HS-5 (cell line): ENCODE results near the gene AKT3.

ENCODE experiments used
- DNase-seq: peaks from one replicate; pipeline ENCODE4 v3.0.0-alpha.2; 2012; ENCODE audit warnings: low read depth

The AKT3 gene

DNA sequence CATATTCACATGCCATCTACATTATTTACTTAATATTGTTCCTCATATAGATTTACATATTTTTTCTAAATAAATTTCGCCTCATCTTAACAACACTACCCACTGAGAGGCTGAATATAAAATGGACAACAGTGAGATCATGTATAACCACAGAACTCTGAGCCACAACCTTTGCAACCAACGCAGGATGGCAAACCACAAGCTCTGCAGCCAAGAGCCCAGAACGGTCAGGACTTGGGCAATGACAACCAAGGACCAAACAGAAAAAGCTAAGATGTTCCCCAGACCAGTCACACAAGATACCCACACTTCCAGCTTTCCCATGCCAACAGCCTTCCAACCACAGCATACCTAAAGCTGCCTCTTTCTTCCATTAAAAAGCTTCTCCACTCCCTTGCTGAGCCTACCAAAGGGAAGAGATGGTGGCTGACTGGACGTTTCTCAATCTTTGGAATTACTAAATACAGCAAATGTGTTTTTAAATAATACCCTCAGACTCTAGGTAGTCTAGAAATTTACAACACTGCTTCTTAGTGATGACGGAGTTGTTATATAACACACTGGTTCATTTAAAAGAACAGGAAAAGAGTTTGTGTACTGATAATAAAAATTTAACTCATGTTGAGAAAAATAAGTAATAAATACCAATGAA, 117.9 kb downstream of the AKT3 start:
- no peak for DNase-seq

DNA sequence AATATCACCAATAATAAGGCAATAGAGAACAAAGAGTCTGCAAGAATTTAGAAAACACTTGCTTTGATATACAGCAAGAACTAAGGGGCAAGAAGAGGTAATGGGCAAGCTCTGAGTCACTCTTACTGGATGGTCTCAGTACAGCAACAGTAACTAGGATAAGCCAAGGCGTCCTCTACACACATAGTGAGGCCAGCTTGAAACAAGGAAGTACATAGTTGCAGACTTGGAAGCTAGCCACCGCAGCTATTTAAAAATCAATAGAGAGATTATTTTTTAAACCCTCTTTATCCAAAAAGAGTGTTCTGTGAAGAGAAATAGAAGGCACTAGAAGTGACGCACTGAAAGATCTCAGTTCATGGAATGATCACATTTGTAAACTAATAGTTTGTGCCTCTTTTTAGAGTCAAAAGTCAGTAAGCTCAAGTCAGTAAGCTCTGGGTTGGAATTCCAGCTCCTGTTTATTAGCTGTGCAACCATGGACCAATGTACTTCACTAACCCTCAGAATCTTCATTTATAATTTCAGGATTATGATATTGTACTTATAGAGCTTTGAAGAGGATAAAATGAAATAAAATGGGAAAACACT, 118.6 kb downstream of the AKT3 start:
- no peak for DNase-seq

DNA sequence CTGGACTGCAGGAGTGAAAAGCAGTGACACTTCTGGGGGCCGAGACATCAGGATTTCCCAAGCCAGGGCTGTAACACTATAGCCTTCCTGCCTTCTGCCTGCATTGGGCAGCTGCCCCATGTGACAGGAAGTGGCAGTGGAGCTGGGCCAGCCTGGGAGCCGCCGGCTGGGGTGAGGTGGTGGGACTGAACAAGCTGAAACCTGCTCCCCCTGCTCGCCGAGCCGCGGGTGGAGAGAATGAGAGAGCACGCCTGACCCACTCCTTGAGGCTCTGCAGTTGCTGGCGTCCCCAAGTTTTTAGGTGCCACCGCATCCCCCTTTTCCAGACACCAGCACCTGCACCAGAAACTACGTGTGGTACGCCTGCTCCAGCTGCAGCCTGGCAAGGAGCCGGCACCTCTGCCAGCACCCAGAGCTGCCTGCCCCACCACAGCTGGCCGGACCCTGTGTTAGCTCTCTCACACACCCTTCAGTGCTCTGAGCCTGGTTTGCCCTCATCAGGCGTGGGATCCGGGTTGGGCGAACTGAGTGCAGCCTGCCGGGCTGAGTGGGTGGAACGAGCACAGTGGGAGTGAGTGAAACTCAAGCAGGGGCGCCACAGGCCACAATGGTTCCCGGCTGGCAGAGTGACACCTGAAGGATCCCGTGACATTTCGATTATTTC, 119.4 kb downstream of the AKT3 start:
- DNase-seq = no peak

DNA sequence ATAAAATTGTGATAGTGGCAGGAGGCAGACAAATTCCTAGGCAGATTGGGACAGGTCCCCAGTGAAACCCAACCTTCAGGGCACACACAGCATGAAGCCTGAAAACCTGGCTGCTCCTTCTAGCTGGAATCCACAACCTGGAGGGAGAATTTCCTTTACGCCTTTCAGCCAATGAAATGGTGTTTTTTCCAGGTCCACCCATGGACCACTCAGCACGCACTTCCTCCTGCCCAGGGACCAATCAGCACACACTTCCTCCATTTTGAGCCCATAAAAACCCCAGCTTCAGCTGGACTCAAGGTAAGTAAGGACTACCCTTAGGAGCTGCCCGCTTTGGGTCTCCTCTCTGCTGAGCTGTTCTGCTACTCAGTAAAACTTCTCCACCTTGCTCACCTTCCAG, 120.1 kb downstream of the AKT3 start:
- DNase-seq = no peak

DNA sequence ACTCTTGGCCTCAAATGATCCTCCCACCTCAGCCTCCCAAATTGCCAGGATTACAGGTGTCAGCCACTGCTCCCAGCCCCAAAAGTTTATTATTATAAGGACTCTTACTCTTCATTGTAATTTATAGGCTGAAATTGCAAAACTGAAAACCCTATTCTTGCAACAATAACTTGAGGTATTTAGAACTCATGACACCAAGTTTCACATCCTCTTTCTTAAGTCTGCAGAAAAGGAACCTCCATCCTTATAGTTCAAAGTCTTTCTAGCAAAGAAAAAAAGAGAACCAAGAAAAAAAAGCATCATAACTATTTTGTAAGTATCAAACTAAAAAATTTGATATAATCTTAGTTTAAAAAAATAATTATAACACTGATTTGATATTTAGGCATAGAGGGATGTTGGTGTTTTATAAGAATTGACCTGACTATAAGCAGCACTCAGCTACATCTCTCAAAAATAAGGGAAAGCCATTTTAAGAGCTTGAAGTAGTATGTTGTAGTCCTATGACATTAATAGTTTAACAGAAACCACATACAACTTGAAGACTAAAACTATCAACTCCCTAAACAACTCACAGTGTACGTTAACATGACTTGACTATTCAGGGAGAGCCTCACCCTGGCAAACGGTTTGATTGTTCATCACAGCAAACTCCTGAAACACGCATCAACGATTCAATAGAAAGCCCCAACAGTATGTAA, 122.4 kb downstream of the AKT3 start:
- no peak for DNase-seq

DNA sequence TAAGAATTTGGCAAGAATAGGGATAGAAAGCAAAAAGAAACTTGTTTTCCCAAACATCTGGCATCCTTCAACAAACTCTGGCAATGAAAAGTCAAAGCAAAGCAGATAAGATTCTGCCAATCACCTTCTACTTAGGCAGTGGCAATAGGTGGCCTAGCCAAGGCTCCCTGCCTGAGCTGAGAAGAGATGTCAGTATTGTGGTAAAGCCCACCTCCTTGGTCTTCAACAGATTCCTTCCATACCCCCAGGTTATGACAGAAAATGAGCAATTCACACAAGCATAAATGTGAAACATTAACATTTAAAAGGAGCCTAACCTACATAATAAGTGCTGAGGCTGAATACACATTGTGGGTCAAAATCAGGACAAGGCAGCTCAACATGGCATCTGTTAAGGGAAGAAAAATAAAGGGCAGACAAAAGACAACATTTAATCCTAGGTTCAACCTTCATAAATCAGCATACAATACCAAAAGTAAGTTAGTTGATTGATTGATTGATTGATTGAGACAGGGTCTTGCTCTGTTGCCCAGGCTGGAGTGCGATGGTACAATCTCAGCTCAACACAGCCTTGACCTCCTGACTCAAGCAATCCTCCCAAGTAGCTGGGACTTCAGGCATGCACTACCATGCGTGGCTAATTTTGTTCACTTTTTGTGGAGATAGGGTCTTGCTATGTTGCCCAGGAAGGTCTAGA, 123.1 kb downstream of the AKT3 start:
- no peak for DNase-seq

DNA sequence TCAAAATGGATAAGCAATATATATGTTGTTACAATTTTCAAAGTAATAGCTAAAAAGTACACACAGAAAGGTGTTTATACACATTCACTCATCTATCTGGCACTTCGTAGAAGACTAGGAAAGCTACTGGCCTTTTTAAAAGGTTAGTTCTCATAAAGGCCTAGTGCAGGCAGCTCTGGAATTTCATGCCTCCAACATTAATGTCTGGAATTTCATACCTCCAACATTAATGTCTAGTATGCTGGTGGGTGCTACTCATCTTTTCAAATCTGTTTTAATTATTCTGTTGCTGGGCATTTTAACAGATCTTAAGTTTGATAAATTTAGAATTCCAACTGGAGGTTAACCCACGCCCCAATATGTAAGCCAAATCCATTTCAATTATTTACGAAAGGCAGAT, 124.2 kb downstream of the AKT3 start:
- DNase-seq = no peak

DNA sequence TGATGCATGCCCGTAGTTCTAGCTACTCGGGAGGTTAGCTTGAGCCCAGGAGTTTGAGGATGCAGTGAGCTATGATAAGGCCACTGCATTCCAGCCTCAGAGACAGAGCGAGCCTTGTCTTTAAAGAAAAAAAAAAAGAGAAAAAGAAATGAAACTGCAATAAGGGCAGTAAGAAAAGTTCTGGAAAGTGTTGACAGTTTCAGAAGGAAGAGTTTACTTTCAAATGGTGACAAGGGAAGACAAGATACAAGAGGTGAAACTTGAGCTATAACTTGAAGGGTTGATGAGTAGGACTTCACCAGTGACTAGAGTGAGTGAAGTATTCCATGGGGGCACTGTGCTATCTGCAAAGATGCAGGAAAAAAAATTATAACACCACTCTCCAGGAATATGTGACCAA, 125.0 kb downstream of the AKT3 start:
- no peak for DNase-seq

DNA sequence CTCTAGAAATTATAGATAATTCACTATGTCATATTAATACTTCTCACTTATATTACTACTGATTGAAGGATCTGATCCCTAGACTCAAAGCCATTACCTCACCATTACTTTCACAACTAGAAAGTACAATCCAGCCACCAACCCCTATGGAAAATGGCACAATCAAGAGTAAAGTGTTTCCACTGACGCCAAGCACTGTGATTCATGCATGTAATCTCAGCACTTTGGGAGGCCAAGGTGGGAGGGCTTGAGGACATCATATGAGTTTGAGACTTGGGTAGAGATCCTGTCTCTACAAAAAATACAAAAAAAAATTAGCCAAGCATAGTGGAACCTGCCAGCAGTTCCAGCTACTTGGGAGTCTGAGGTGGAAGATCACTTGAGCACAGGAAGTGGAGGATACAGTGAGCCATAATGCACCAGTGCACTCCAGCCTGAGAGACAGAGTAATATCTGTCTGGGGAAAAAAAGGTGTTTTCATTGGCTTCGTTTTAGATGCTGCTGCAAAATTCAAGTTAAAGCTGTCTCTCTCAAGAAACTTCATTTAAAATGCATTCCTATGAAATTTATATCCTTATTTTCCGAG, 126.5 kb downstream of the AKT3 start:
- DNase-seq = no peak

DNA sequence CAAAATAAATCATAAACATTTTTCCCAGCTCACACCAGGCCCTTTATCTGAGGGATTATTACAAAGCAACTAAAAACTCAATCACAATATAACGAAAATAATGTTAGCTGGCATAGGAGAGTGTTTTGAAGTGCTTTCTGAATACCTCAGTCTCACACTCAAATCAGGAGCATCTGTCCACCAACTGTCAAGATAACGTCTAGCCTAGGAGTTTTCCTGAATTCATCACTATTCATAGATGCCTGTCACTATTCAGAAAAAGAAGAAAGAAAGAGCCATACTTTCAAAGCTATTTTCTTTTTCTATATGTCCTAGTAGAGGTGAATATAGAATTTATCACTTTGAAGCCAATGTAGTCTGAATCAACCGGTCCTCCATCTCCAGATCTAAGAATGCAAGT, 127.0 kb downstream of the AKT3 start:
- DNase-seq = no peak

DNA sequence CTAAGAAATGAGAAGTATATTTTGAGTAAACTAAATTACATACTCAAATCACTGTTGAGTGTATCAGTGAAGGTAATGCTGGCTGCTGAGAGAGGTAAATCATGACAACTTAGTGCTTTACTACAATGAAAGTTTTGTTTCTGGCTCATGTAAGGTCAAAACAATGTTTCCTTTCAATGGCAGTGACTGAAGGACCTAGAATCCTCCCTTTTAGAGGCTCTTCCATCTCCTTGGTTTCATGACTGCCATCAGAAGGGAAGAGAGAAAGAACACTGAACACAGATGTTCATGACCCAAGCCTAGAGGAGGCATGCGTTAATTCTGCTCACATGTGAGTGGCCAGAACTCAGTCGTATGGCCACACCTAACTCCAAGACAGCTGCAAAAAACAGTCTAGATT, 130.6 kb downstream of the AKT3 start:
- no peak for DNase-seq

DNA sequence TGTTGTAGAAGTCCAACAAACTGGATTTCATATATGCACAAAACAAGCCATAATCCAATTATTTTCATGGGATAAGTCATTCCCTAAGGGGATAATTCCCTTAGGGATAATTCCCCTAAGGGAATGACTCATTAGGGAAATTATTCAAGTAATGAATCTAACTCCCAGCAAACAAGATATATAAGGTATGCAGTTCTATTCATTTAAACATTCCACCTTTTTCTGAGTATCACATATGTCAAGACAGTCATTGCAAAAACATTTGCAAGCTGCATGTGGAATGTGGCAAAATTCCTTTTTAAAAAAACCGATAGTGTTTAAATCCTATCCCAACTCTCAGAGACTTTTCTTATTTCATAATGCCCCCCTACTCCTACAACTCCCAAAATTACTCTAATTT, 131.2 kb downstream of the AKT3 start:
- peak; percentile 92 for DNase-seq

DNA sequence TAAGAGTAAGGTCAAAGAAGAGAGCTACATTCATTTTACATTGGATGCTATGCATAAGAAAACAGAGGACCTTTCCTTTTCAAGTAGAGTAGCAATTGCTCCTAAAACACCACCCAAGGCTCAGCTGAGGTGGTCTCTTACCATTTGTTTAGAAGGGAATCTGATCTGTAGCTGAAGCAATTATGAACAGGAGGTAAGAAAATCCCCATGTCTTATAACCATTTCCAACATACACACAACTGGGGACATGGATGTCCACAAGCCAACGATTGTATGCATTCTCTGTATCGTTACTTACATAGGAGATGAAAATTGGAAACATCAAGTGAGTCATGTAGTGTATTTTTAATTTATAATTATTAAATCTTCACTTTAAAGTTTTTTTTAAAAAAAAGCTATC, 132.0 kb downstream of the AKT3 start:
- DNase-seq = no peak

DNA sequence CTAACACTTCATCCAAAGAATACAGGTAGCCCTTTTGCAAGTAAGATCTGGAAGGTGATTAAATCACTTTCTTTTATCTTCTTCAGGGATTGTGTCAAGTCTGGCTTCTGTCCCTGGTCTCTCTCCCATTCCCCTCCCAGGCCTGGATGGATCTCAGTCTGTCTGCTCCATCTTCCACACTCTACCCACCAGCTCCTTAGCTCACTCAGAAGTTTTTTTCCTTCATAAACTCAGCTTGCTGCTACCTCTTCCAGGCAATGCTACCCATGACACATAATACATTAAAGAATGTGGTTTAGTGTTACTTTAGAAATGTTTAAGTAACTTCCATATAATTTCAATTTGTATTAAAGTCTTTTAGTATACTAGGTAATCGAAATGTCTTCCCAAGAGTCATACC, 133.1 kb downstream of the AKT3 start:
- peak; percentile 33 for DNase-seq

DNA sequence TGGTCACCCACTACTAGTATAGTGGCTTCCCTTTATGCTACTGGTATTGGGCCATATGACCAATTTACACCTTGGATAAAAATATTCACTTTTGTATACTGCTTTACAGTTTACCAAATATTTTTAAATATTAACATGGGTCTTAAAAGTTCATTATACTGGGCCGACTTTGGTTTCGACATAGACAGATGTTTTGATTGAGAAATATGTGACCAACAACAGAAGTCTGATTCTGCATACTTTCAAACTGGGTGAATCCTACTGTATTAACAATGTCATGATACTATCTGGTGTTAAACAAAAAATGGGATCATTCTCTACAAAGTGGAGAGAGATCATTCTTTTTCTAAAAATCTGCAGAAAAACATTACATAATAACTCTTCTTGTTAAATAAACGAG, 134.8 kb downstream of the AKT3 start:
- no peak for DNase-seq

DNA sequence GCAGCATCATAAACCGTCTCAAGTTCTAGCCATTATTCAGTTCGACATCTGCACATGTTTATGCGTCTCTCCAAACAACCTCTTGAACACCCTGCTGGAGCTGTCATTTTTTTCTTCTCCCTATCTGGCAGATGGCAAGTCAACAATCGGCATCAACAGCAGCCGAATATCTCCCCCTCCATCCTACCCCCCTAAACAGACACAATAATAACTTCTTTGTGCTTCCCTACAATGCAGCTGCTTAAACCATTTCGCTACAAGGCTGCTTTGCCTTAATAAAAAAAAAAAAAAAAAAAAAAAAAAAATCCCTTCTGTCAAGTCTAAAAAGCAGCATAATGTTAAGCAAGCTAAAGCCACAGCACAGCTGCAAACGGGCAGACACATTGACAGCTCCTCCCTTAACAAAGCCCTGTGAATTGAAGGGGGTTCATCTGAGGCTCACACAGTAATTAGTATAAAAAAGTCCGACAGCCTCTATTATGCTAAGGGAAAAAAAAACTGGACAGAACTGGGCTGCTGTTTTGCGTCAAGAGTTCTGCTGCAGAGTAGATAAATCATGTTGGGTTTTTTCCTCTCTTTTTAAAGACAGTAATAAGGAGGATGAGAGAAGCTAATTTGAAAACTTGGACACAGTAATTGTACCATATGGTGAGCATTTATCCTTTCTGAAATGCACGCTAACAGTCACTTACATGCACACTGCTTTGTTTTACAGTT, 136.4 kb downstream of the AKT3 start:
- DNase-seq = no peak

DNA sequence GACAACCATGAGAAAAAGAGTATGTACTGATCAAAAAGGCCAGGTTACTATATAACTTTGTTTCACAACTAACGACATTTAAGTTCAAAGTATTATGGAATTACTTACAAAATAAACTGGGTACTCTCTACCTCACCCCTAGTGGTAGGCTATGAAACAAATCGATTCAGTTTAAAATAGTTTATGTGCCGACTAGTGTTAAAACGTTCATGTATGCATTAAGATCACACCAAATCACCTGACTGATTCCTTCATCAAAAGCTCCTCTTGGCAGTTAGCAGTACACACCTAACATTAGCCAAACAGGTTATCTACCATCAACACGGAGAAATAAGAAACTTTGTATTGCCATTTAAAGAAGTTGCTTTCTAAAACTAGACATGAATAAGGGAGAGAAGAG, 137.1 kb downstream of the AKT3 start:
- DNase-seq = no peak

DNA sequence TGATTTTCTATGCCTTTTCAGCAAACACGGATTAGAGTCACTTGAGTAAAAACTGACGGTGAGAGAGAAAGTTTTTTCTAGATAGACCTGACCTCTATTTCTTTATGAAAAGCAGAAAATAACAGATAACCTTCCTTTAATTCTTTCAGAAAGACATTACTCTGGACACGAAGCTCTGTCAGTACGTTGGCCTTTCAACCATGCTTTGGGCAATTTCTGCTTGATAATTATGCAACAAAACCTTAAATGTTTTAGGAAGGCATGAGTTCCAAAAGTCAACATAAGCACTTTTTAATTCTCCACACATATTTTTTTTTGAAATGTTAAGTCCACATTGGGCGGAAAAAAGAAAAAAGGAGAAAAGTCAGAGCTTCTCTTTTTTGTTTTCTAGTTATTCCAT, 137.8 kb downstream of the AKT3 start:
- DNase-seq = no peak

DNA sequence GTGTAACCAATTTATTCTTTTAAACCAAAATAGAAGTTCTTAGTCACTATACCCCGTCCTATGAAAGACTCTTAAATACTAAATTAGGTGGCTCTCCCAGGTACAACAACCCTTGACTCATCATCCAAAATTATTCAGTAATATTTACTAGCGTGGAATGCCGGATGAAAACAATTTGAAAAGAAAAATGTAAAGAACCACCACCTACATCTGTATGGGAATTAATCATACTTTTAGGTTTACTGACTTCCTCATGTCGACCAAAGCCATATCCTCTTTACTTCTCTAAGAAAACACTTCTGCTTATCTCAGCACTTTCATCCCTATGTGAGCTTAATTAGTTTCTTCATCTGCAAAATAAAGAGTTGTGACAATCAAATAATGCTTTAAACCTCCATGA, 139.6 kb downstream of the AKT3 start:
- no peak for DNase-seq

DNA sequence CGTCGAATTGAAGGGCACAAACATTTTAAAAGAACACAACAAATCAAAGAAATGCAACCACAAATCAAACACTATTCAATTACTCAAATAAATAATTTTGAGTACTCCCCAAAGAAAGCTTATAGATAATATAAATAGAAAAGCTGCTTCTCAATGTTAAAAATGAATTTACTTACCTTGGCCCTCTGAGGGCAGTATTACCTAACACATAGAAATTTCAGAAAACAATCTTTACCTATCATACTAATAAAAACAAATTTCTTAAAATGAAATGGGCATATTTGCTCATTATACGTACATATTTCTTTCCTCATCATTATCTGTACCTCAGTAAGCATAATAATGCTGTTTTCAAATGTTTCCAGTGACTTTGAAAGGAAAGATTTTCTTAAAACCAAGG, 141.8 kb downstream of the AKT3 start:
- no peak for DNase-seq

DNA sequence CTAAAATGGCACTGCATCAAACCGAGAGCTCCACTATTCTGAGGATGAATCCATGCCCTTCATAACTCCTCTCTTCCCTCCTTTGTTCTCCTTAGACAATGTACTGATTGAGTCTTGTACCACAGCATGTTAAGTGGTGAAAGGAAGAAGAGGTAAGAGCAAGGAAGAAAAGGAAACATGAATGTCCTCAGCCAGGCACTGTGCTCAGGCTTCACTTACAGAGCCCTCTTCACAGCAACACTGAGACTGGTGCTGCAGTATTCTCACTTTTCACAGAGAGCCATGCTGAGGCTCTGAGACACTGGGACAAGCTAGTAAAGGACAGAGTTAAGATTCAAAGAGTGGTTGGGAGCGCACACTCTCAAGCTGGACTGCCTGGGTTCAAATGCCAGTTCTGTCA, 143.5 kb downstream of the AKT3 start:
- DNase-seq = no peak

DNA sequence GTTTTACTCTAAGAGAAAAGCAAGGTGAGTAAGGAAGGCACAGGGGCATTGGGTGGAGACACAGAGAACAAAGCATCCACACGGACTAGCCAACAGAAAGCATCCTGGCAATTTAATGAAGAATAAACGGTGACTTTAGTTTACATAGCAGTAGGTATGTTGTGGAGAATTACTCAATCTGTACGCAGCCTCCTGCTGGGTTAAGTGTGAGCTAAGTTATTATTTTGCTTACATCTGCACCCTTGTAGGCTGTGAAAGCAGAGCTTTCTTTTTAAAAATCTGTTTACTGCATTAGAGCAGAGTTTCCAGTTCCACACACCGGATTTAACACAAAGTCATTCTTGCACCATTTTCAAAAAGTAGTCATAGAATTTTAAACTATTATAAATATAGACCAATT, 144.5 kb downstream of the AKT3 start:
- no peak for DNase-seq
